GM19025 (cell line): ENCODE data around the gene KRTAP22-1.

ENCODE experiments used
- ATAC-seq: cut with Tn5 transposase; IDR thresholded peaks from one replicate; pipeline ENCODE4 v1.9.1; 2021; ENCODE audit warnings: mild to moderate bottlenecking, low read depth, moderate library complexity; ENCODE audit not compliant: unreplicated experiment

The KRTAP22-1 gene

DNA sequence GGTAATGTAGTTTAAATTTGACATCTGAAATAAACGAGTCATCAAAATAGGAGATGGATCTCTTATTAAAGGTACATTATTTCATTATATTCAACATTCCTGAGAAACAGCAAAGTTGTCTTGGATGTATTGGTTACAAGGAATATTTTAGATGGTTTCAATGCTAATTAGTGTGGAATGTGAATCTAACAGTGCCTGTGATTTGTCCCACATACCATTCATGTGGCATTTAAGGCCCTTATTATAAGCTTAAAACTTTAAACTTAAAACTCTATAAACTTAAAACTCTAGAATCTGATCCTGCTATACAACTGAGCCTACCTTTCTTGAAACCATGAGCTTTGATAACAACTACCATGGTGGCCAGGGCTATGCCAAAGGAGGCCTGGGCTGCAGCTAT lies at the start of gene KRTAP22-1:
KRTAP22-1 (plus strand) TSS at position 301 of the 400 bp plus-strand sequence.
- no peak for ATAC-seq

DNA sequence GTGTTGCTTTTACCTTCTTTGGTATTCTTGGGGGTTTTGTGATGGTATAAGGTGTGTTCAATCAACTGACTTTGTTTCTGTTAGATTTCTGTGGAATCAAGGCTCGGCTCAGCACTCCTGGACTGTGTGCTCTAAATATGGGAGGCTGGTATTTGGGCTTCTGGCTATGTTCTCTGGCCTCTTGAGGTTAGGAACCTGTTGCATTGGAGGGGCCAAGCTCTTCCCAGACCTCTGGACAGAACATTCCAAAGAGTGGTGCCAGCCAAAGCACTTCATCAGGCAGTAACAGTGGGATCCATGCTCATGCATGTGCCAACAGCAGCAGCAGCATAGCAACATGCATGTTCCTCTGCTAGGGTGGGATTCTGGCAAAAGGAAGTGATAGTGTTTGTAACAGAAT lies 48.1 kb upstream of the KRTAP22-1 start:
- ATAC-seq, result no peak

DNA sequence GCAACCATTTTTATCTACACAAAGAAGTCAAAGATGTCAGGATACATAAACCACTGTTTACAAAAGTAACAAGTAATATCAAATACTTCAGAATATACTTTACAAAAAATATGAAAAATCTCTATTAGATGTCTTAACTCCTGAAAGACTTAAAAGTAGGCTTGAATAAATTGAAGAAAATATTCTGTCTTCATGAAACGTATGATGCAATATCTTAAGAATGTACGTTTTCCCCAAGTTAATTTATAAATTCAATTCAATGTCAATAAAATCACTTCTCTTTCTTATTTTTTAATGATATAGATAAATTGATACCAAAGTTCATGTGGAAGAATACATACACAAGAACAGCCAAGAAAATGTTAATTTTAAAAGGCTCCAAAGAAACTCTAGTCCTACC lies 45.8 kb upstream of the KRTAP22-1 start:
- no peak for ATAC-seq

DNA sequence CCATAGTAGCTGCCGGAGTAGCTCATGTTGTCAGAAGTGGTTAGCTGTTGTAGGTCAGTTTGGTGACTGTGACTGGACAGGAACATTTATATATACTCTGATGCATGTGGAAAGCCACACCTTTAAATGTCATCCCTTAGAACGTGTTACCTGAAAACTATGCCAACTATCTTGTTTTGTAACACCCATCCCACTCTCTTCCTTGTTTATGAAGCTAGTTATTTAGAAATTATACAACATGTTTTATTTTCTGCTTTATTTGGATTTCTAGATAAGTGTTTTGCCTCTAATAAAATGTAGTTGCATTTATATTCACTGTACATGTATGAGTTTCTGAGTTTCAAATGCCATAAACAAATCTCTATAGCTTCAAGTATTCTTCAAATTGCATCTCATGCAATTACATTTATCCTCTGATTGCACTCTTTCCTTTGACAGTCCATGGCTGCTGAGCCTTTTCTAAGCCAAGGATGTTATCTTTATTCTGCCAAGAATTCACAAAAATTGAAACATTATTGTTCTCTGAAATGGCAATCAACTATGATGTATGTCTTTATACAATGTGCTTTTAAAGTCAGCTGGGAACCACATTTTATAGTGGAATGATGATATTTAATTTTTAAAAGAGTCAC lies 39.5 kb upstream of the KRTAP22-1 start, which contains the start of gene KRTAP19-7:
KRTAP19-7 (minus strand) TSS at position 51 of the 632 bp plus-strand sequence; CDS start at position 26, 25 bp downstream.
- ATAC-seq, result no peak

DNA sequence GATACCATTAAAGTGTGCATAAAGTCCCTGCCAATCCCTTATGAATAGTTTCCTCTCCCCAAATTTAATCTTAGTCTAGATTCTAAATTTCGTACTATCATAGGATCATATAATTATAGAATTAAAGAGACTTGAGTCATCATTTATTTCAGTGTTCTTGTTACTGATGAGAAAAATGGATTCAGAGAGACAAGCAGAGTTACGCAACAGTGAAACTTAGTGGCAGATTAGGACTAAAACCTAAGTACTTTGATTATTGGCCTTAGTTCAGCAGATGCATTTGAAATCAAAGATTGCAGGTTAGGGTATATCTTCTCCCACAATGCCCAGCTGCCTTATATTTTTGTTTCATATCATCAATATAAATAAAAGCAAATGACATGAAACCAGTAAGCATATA lies 38.9 kb upstream of the KRTAP22-1 start:
- no peak for ATAC-seq

DNA sequence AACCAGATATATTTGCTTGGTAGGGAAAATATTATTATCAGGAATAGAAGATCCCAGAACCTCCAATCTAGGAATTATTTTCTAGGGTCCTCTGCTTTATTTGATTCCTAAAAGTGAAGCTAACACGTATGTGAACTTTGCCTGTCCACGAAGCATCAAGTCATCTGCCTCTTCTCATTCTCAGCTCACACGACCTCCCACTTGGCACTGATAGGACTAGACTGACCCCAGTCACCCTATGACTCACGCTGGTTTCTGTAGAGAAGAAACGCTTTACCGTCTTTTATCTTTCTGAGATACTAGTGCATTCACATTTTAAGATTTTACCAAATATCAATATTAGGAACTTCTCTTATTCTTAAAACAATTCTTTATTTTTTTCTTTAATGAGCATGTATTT lies 37.8 kb upstream of the KRTAP22-1 start:
- ATAC-seq, result no peak

DNA sequence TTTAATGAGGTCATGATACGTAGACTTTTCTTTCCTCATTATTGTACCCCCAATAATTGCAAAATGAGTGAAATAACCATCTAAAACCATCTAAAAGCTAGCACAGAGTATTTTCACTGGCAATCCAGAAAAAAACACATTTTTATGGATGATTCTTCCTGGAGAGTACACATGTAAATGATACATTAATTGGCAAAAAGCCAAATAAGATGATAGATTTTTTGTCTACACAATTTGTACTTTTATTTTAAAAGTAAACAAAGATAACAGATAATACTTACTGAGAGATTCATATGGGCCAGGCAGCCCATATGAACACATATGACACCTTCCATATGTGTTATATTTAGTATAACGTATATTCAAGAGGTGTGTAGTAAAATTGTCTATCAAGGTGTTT lies 37.3 kb upstream of the KRTAP22-1 start:
- ATAC-seq, result no peak

DNA sequence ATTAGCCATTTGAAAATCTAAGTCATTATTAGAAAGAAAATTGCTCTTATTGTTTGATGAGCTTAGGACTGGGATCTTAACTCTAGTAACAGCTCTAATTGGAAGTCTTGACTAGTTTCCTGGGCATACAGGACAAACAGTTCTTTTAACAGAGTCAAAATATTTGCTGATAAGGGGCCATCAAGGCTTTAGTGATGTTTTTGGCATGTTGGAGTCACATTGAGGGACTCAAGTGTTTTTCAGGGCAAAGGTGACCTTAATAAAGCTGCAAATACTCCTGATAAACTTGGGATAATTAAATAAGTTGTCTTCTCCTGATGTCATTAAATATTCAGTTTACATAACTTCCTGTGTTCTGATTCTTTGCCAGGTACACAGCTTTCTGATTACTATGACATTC lies 33.3 kb upstream of the KRTAP22-1 start:
- ATAC-seq, result no peak

DNA sequence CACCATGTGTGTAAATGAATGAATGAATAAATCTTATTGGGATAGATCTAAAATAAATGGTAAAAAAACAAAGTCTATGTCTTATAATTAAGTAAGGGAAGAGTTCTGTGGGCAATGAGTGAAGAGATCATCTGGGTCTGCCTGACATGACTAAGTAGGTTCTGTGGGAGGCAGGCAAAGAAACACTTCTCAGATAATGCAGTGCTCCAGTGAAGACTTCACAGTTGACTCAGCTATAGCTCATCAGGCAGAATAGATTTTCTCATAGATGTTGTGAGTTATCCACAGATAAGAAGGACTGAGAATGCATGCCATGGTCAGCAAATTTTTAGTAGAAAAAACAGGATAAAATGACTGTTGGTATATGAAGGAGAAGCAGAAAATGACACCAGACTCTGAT lies 23.1 kb upstream of the KRTAP22-1 start:
- ATAC-seq, result no peak

DNA sequence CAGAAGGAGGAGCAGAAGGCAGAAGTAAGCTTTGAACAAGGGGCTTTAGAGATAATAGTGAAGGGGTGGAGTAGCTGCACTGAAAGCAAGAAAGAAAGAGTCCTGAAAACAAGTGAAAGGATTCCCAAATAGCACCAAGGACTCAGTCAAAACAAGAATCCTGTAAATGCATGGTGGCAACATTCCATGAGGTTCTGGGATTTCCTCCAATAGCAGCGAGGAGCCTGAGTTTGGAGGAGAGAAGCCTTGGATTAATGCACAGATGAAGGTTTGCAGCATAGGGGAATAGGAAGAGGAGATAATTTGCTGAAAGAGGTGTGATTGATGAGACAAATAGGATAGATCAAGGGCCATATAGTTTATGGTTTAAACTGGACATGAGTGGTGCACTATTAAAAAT lies 21.5 kb upstream of the KRTAP22-1 start:
- ATAC-seq, result no peak

DNA sequence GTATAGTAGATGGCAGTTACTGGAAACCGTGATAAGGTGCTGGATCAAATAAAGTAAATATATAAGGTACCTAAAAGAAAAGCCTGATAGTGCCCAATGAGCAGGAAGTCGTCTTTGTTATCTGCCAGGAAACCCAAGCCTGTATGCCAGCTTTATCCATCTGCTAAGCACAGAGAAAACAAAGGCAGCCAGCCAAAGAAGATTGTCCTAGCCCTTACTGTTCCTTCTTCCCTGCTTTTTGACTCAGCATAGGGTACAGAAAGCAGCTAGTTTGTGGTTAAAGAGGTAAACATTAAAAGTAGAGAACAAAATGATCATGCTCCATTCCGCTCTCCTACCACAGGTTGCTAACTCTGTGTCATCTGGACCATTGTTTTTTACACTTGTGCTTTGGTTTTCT lies 20.8 kb upstream of the KRTAP22-1 start:
- ATAC-seq, result no peak

DNA sequence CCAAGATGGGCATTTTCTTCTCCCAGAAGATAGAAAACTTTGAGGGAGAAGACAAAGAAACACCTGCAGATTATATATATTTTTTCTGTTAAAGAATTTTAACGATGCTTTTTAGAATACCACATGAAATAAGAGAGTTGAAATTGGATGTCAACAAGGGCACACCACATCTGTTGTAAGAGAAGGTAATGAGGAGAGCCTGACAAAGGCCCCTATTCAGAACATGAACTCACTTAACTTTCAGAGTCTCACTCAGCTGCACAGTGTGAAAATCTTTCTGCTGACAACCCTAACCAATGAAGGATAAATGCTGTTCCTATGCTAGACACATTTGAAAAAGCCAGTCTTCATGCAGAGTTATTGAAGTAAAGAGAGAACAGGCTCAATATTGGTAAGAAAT lies 18.0 kb upstream of the KRTAP22-1 start:
- ATAC-seq, result no peak

DNA sequence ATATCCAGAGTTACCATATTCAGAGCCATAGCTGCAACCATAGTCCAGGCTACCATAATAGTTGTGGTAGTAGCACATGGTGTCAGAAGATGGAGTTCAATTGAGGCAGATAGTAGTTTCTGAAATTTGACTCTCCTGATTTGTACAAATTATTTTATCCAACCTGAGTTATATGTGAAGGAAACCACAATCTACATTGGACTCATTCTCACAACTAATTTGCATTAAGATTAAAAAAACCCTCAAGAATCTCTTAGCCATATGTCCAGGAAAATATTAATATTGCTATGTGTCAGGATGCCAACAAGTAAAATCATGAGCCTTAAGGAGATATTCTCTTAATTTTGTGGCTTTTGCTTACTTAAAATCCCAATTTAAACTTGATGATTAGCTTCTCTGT lies 10.6 kb upstream of the KRTAP22-1 start, which contains the start of gene KRTAP22-2:
KRTAP22-2 (minus strand) TSS at position 101 of the 400 bp plus-strand sequence.
- no peak for ATAC-seq

DNA sequence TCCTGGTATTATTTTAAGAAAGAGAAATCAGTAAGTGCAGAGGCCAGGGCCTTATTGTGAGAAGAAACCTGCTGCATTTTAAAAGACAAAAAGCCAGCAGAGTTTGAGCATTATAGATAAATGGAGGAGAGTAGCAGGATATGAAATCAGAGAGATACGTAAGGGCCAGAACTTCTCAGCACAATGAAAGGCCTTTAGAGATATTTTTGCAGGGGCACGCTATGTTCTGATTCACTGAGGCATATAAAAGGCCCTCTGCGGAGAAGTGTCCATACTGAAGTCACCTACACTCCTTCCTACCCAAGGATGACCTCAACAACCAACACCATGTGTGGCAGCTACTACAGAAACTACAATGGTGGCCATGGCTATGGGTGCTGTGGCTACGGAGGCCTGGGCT lies 8.7 kb upstream of the KRTAP22-1 start, which contains the start of gene KRTAP6-3:
KRTAP6-3 (plus strand) TSS at position 301 of the 400 bp plus-strand sequence; CDS start at position 307, 6 bp downstream.
- no peak for ATAC-seq

DNA sequence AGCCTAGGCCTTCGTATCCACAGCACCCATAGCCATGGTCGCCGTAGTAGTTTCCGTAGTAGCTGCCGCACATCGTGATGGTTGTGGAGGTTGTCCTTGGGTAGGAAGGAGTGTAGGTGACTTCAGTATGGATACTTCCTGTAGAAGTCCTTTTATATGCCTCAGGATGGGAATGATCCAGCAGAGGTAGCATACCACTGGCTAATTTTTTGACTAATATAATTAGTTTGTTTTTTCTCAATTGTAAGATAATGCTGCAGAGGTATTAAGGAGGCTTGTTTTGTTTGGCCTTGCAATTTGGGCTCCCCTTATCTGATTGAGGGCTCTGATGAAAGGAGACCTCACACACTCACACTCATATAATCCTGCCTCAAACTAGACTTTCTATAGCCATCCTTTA lies 2.1 kb upstream of the KRTAP22-1 start, which contains the start of gene KRTAP6-2:
KRTAP6-2 (minus strand) TSS at position 101 of the 400 bp plus-strand sequence; CDS start at position 73, 28 bp downstream.
- no peak for ATAC-seq

DNA sequence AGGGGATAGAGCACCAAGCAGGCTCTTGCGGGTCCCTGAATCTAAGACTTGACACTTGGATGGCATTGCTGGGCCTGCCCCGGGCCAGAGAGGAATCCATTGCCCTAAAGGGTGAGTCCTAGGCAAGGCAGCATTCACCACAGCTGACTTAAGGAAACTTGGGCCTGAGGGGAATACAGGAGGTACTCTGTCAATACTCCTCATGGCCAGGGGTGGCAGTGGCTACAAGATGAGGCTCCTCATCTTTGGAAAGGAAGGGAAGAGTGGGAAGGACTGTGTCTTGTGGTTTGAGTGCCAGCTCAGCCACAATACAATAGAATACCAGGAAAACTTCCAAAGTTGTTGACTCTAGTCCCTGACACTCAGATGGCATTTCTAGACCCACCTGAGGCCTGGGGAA lies 5.1 kb downstream of the KRTAP22-1 start:
- ATAC-seq, result no peak

DNA sequence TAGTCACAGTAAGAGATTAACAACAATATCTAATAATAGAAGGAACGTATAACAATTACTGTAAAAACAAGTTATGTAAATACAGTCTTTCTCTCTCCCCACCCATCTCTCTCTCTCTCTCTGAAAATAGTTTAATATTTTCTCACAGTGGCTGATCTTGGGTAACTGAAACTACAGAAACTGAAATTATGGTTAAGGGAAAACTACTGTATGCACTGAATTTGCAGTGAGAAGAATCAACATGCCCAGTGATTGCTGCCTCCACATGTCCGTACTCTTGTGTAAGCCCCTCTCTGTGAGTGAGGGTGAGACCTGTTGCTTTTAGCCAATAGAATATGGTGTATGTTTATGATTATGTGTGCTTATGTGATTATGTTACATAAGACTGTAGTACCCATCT lies 11.2 kb downstream of the KRTAP22-1 start:
- no peak for ATAC-seq

DNA sequence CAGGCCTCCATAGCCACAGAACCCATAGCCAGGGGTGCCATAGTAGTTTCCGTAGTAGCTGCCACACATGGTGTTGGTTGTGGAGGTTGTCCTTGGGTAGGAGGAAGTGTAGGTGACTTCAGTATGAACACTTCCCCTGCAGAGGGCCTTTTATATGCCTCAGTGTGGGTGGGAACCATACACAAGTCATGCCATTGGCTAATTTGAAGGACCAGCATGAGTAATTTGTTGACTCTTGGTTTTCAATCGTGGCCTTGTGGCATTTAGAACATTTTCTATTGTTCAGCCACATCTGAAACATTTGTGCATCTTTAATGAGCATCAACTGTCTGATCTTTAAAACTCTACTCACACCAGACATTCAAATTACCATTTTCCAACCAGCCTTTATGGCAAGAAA lies 12.9 kb downstream of the KRTAP22-1 start, which contains the start of gene KRTAP6-1:
KRTAP6-1 (minus strand) TSS at position 95 of the 400 bp plus-strand sequence; CDS start at position 69, 26 bp downstream.
- no peak for ATAC-seq

DNA sequence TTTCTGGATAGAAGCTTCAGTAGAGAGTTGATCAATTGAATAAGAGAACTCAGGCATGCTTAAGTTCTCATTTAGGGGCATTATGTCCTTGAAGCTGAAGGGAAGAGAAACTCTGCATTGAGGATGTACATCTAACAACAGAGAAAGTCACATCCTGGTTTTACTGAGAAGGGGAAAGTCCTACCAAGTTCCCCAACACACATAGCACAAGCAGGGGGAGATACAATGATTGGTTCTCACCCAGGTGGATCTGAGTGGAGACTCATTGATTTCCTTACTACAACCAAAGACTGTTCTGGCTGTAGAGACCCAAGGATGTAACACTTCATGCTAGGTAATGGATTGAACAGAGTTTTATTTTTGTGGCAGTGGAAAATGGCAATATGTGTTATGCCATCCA lies 14.3 kb downstream of the KRTAP22-1 start:
- ATAC-seq, result no peak

DNA sequence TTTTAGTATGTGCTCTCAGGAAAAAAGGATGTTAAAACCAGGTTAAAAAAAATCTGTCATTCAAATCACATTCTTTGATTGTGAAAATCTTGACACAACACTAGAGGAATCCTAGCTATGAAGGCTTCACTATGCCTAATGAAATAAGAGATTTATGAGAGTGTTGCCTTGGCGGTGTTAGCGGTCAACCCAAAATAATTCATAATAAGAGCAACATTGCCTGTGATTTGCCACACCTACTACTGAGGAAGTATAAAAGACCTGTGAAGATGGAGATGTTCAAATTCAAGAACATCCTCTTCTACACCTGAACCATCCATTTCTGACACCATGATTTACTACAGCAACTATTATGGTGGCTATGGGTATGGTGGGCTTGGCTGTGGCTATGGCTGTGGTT lies 15.2 kb downstream of the KRTAP22-1 start, which contains the start of gene KRTAP20-1:
KRTAP20-1 (plus strand) TSS at position 301 of the 400 bp plus-strand sequence; CDS start at position 331, 30 bp downstream.
- no peak for ATAC-seq

DNA sequence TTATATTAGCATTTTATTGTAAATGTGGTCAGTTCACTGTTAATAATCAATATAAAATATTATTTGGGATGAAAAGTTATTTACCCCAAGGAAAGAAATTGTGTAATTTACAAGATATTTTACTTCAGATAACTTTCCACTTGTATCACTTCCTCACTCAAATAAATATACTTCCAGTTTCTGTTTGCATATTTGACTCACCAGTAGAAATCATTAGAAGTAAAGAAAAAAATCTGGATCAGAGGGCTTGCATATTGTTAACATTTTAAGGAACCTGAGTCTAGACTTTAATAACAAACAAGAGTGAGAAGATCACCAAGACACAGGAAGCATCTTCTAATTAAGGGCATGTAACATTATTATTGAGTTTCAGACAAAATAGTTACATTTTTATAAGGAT lies 19.2 kb downstream of the KRTAP22-1 start:
- no peak for ATAC-seq

DNA sequence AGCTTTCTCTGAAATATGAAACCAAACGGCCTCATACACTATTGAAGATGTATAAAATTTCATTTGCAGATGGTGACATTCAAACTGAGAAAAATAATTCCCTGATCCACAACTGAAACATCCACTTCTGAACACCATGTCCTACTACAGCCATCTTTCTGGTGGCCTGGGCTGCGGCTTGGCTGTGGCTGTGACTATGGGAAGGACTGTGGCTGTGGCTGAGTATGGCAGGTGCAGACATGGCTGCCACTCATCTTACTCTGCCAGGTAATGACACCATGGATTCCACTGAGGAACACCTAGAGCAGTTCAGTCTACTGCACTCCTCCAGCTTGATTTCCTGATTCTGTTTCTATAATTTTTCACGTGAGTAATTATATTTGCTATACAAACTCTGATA lies 19.6 kb downstream of the KRTAP22-1 start, which contains the start of gene KRTAP20-4:
KRTAP20-4 (plus strand) TSS at position 106 of the 400 bp plus-strand sequence.
- no peak for ATAC-seq
